Osteoblast (primary cell): ENCODE measurements around the gene EPAS1. TPM values are rescaled to one million over a fixed set of nuclear protein-coding genes. Genes with fewer than 3 reads are reported as not detected.

Experiments
- DNase-seq: peaks from one replicate; pipeline ENCODE4 v3.0.0; 2011; ENCODE audit warnings: low spot score, mixed read lengths; ENCODE audit not compliant: insufficient read length; ENCODE audit errors: missing footprints
- H2AFZ ChIP-seq: 2 replicates; pipeline ENCODE4 v1.6.0; 2011; ENCODE audit warnings: mild to moderate bottlenecking, low read length
- H3K27ac ChIP-seq: 2 replicates; pipeline ENCODE4 v1.5.1; 2011; ENCODE audit warnings: mild to moderate bottlenecking, low read depth, low read length, moderate library complexity
- H3K27me3 ChIP-seq: 2 replicates; pipeline ENCODE4 v1.6.0; 2012; ENCODE audit warnings: mild to moderate bottlenecking, control low read depth, inconsistent platforms, low read length, moderate library complexity; ENCODE audit not compliant: insufficient read depth
- H3K36me3 ChIP-seq: 2 replicates; pipeline ENCODE4 v1.5.1; 2011; ENCODE audit warnings: mild to moderate bottlenecking, low read length, control low read depth, moderate library complexity; ENCODE audit not compliant: insufficient read depth
- H3K4me1 ChIP-seq: 2 replicates; pipeline ENCODE4 v1.5.1; 2011; ENCODE audit warnings: mild to moderate bottlenecking, low read length, control low read depth, moderate library complexity; ENCODE audit not compliant: insufficient read depth
- H3K4me2 ChIP-seq: 2 replicates; pipeline ENCODE4 v1.6.0; 2011; ENCODE audit warnings: mild to moderate bottlenecking, low read length; ENCODE audit not compliant: insufficient read depth
- H3K4me3 ChIP-seq: fragments of 200-600 bp; sonication (generic); 3 replicates; pipeline ENCODE4 v1.5.1; 2012; ENCODE audit warnings: mild to moderate bottlenecking, low read length, inconsistent platforms; ENCODE audit not compliant: insufficient read depth
- H3K79me2 ChIP-seq: 2 replicates; pipeline ENCODE4 v1.6.0; 2012; ENCODE audit warnings: mild to moderate bottlenecking, low read length, control low read depth, inconsistent platforms; ENCODE audit not compliant: insufficient read depth
- H3K9me3 ChIP-seq: 2 replicates; pipeline ENCODE4 v1.5.1; 2011; ENCODE audit warnings: low read depth, low read length, control low read depth
- H4K20me1 ChIP-seq: 2 replicates; pipeline ENCODE4 v1.6.0; 2012; ENCODE audit warnings: mild to moderate bottlenecking, low read length, control low read depth; ENCODE audit not compliant: insufficient read depth
- CTCF ChIP-seq: IDR thresholded peaks from 2 replicates; pipeline ENCODE4 v1.5.1; 2011; ENCODE audit warnings: mild to moderate bottlenecking, low read depth, low read length, moderate library complexity; ENCODE audit errors: extremely low read depth
- total RNA-seq: library from RNA; depleted of rRNA; stranded (reverse); fragments of >200 nt; gene quantifications from 2 replicates; pipeline ENCODE4 v1.2.3, GENCODE V29; 2012

Gene EPAS1
- total RNA-seq, 1 donor, result 260 TPM

DNA sequence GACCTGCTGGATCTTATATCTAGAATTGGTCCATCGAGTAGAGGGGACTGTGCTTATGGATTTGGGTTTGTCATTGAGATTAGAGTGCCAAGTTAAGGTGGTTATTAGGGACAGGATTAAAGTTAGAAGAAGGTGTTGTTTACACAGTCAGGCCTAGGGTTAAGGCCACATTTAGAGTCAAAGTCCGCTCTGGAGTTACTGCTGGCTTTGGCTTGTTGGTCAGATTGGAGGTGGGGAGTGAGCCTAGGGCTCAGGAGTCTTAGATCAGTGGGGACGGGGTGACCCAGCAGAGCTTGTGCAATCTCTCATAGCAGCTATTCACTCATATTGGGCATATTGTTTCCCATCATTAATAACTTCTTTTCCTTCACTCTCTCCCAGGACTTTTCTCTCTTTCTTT lies 13.5 kb upstream of the EPAS1 start:
- Histone ChIP-seq H3K79me2 (no peaks in the 10 kb centered on the region), H3K27ac (no peak overlapping the region), H3K4me3 (no peak overlapping the region), H2AFZ (no peak overlapping the region), H4K20me1 (no peaks in the 10 kb centered on the region), H3K4me2 (no peak overlapping the region), H3K36me3 (no peaks in the 10 kb centered on the region), H3K4me1 (no peaks in the 10 kb centered on the region), H3K9me3 (no peaks in the 10 kb centered on the region), H3K27me3 (peaks cover 6% of the 10 kb centered on the region)
- no peak for TF ChIP-seq CTCF
- DNase-seq, result no peak

- DNase-seq, result no peak
- Histone ChIP-seq H3K27ac (no peak overlapping the region), H2AFZ (no peak overlapping the region), H4K20me1 (no peaks in the 10 kb centered on the region), H3K4me2 (no peak overlapping the region), H3K9me3 (no peaks in the 10 kb centered on the region), H3K79me2 (no peaks in the 10 kb centered on the region), H3K27me3 (peaks cover 6% of the 10 kb centered on the region), H3K36me3 (no peaks in the 10 kb centered on the region), H3K4me1 (no peaks in the 10 kb centered on the region), H3K4me3 (no peak overlapping the region)
- TF ChIP-seq CTCF, result no peak
Observed at GRCh38 chr2:46284260-46284659, 12.9 kb upstream of the EPAS1 start.

GRCh38 chr2:46284796-46285195 lies 12.4 kb upstream of the EPAS1 start:
- Histone ChIP-seq H3K36me3 (no peaks in the 10 kb centered on the region), H3K79me2 (no peaks in the 10 kb centered on the region), H3K27ac (no peak overlapping the region), H3K9me3 (no peaks in the 10 kb centered on the region), H3K27me3 (peaks cover 6% of the 10 kb centered on the region), H3K4me3 (no peak overlapping the region), H3K4me1 (no peaks in the 10 kb centered on the region), H3K4me2 (no peak overlapping the region), H2AFZ (no peak overlapping the region), H4K20me1 (no peaks in the 10 kb centered on the region)
- DNase-seq, result no peak
- TF ChIP-seq CTCF, result no peak

DNA sequence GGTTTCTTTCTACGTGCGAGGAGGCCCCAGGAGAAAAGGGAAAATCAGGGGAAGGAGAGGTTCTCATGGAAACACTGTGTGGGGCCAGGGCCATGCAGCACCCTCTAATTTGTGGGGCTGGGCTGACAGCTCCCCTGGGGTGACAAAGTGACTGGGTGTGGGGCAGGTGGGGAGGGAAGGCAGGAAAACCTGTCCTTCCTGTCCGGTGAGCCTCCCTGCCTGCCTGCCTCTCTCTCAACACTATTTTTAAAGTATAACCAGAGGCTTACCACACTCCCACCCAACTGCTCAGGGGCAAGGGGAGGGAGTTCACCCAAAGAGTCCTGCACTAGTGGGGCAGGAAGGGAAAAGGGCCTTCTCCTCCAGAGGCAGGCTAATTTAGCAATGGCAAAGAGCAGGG lies 10.5 kb upstream of the EPAS1 start:
- Histone ChIP-seq H4K20me1 (no peaks in the 10 kb centered on the region), H2AFZ (no peak overlapping the region), H3K4me1 (no peaks in the 10 kb centered on the region), H3K79me2 (no peaks in the 10 kb centered on the region), H3K27me3 (peaks cover 6% of the 10 kb centered on the region), H3K4me3 (no peak overlapping the region), H3K4me2 (no peak overlapping the region), H3K27ac (no peak overlapping the region), H3K36me3 (no peaks in the 10 kb centered on the region), H3K9me3 (no peaks in the 10 kb centered on the region)
- TF ChIP-seq CTCF, result no peak
- no peak for DNase-seq
